ENCODE measurements around the gene DDX19B. TPM values are rescaled to one million over a fixed set of nuclear protein-coding genes. Genes with fewer than 3 reads are reported as not detected.

The DDX19B gene
- total RNA-seq, 1 donor from 2014 or later = 45.2 TPM

DNA sequence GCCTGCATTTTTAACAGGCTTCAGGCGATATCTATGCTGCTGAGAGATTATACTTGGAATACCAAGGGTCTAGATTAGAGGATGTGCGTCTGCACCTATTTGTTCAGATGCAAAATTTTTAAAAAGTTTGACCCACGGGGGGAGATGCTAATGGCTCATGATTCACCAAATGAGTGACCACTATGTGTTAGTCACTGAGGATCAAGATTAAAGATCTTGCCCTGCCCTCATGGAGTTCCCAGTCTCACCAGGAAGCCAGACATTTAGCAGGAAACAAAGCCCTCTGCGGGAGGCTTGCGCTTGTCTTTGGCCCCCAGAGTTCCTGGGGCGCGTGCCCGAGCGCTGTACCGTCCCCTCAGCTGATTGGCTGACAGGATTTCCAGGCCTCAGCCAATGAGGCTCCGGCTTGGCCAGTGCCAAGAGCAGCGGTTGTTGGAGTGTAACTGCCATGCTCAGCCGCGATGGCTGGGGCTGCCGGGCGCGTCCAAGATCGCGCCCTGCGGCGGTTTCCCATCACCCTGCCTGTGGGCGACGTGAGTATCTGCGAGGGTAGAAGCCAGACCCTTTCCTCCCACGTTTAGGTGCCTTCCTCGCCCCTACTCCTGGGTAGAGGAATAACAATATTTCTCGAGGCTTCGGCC lies 4.5 kb upstream of the DDX19B start:
- Mint-ChIP-seq H3K27me3 (ENCODE audit: low read depth) (no peaks in the 10 kb centered on the region), H3K9me3 (no peaks in the 10 kb centered on the region), H3K4me3 (no peak overlapping the region), H3K36me3 (ENCODE audit: low read depth) (peaks cover 7% of the 10 kb centered on the region), H3K4me1 (peaks cover 16% of the 10 kb centered on the region), H3K27ac (ENCODE audit: unreplicated experiment) (no peak overlapping the region)
- TF ChIP-seq, protein P1, sequence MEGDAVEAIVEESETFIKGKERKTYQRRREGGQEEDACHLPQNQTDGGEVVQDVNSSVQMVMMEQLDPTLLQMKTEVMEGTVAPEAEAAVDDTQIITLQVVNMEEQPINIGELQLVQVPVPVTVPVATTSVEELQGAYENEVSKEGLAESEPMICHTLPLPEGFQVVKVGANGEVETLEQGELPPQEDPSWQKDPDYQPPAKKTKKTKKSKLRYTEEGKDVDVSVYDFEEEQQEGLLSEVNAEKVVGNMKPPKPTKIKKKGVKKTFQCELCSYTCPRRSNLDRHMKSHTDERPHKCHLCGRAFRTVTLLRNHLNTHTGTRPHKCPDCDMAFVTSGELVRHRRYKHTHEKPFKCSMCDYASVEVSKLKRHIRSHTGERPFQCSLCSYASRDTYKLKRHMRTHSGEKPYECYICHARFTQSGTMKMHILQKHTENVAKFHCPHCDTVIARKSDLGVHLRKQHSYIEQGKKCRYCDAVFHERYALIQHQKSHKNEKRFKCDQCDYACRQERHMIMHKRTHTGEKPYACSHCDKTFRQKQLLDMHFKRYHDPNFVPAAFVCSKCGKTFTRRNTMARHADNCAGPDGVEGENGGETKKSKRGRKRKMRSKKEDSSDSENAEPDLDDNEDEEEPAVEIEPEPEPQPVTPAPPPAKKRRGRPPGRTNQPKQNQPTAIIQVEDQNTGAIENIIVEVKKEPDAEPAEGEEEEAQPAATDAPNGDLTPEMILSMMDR (conservative IDR thresholded peaks at IDR 0.05) = no peak
- DNase-seq (ENCODE audit: low read depth, low spot score) = no peak

DNA sequence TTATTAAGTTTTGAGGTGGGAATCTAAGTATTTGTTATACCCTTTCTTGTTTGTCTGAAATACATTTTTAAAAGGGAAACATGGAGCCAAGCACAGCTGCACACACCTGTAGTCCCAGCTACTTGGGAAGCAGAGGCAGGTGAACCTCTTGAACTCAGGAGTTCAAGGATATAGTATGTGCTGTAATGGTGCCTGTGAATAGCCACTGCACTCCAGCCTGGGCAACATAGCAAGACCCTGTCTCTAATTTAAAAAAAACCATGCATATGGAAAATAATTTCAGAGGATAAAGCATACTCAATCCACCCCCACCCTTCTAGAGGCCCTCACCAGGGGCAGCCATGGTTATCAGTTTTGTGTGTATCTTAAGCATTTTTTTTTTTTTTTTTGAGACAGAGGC lies 3.4 kb upstream of the DDX19B start:
- H3K4me1 Mint-ChIP-seq = peaks cover 17% of the 10 kb centered on the region
- H3K27me3 Mint-ChIP-seq (ENCODE audit: low read depth) = no peaks in the 10 kb centered on the region
- TF ChIP-seq, protein P1 (conservative IDR thresholded peaks at IDR 0.05) = no peak
- DNase-seq (ENCODE audit: low read depth, low spot score) = no peak
- H3K36me3 Mint-ChIP-seq (ENCODE audit: low read depth) = peaks cover 7% of the 10 kb centered on the region
- peak overlapping the region; percentile 27 for H3K4me3 Mint-ChIP-seq
- no peaks in the 10 kb centered on the region for H3K9me3 Mint-ChIP-seq
- H3K27ac Mint-ChIP-seq (ENCODE audit: unreplicated experiment) = no peak overlapping the region

DNA sequence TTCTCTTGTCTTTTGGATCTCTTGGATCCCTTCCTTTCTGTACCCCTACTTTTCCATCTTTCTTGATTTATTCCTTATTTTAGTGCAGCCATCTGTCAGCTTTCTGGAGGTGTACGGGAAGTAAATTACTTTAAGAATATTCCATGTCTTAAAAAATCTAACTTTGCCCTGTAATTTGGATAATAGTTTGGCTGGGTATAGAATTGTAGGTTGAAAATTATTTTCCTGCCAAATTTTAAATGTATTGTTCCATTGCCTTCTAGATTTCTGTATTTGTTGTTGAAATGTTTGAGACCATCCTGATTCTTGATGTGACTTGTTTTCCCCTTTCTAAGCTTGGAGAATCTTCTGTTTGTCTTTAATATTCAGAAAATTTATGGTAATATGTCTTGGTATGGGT lies 2.1 kb downstream of the DDX19B start:
- Mint-ChIP-seq H3K4me3 (peak overlapping the region; percentile 96), H3K4me1 (peaks cover 27% of the 10 kb centered on the region), H3K27ac (ENCODE audit: unreplicated experiment) (no peak overlapping the region), H3K27me3 (ENCODE audit: low read depth) (no peaks in the 10 kb centered on the region), H3K9me3 (peaks cover 8% of the 10 kb centered on the region), H3K36me3 (ENCODE audit: low read depth) (peaks cover 26% of the 10 kb centered on the region)
- TF ChIP-seq, protein P1 (conservative IDR thresholded peaks at IDR 0.05) = no peak
- no peak for DNase-seq (ENCODE audit: low read depth, low spot score)

DNA sequence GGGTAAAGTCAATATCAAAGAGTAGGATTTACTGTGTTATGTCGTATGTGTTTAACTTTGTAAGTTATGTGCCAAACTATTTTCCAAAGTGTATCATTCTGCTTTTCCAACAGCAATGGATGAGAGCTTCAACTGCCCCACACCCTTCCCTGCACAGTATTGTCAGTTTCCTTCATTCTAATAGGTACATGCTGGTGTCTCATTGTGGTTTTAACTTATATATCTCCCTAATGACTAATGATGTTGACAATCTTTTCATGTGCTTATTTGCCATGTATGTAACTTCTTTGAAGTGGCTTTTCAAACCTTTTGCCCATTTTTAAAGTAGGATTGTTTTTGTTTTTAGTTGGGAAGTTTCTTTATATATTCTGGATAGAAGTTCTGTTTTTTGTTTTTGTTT lies 3.8 kb downstream of the DDX19B start:
- H3K36me3 Mint-ChIP-seq (ENCODE audit: low read depth) = peaks cover 26% of the 10 kb centered on the region
- H3K4me1 Mint-ChIP-seq = peaks cover 27% of the 10 kb centered on the region
- H3K27ac Mint-ChIP-seq (ENCODE audit: unreplicated experiment) = peak overlapping the region; percentile 19
- H3K9me3 Mint-ChIP-seq = peaks cover 8% of the 10 kb centered on the region
- H3K4me3 Mint-ChIP-seq = no peak overlapping the region
- TF ChIP-seq, protein P1 (conservative IDR thresholded peaks at IDR 0.05) = no peak
- DNase-seq (ENCODE audit: low read depth, low spot score) = no peak
- no peaks in the 10 kb centered on the region for H3K27me3 Mint-ChIP-seq (ENCODE audit: low read depth)

DNA sequence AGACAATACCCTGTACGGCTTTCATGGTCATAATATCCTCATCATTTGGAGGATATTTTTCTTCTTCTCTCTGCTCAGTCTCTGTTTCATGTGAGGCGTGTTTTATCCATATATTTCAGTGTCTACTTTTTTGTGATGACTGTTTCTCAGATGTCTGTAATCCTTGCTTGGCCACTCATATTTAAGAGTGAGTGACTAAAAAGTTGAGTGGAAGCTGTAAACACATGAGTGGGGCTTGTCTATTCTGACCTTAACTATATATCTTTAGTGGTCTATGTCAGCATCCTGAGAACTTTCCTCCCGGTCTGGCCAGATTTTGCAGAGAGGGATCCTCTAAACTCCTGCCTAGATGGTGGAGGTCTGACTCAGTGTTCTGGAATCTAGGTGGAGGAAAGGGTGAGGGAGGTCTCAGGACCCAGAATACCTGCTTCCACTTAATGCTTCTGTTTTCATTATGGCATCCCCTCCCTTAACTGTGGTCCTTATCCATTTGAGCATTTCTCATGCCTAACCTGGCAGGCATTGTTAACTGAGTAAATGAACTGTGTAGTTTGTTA lies 6.0 kb downstream of the DDX19B start:
- no peak overlapping the region for H3K27ac Mint-ChIP-seq (ENCODE audit: unreplicated experiment)
- DNase-seq (ENCODE audit: low read depth, low spot score) = no peak
- H3K9me3 Mint-ChIP-seq = peaks cover 8% of the 10 kb centered on the region
- H3K4me3 Mint-ChIP-seq = no peak overlapping the region
- H3K4me1 Mint-ChIP-seq = peaks cover 11% of the 10 kb centered on the region
- peaks cover 19% of the 10 kb centered on the region for H3K36me3 Mint-ChIP-seq (ENCODE audit: low read depth)
- TF ChIP-seq, protein P1 (conservative IDR thresholded peaks at IDR 0.05) = no peak
- no peaks in the 10 kb centered on the region for H3K27me3 Mint-ChIP-seq (ENCODE audit: low read depth)
